ENCODE data around the gene SDHAF2. TPM values are rescaled to one million over a fixed set of nuclear protein-coding genes. Genes with fewer than 3 reads are reported as not detected.
"Not testable (repeated sequence)": the region's sequence is repeated elsewhere in the genome, so short reads cannot be mapped to it uniquely, and the experiment has no call there.

The SDHAF2 gene
- total RNA-seq, 1 experiment from 2014 or later = 90.4 TPM

- DNase-seq (no peak), ATAC-seq (peak; percentile 19; the same call in 1 of the 2 replicates)
- intact Hi-C loops (cut with micrococcal nuclease) = loop anchor here (1.0 to 5.0 kb wide), 5 partner anchors 30 to 255 kb away; no protein-coding TSS in a partner anchor
- H3K9me3 ChIP-seq (ENCODE audit: low read length) = no peaks in the 10 kb centered on the region
- H3K4me2 ChIP-seq (ENCODE audit: low read length) = peak overlapping the region; percentile 30; the same call in 1 of the 2 replicates
- H3K79me2 ChIP-seq (ENCODE audit: low read length) = no peaks in the 10 kb centered on the region
- no peaks in the 10 kb centered on the region for H4K20me1 ChIP-seq (ENCODE audit: low read length)
- no peak overlapping the region for H3K9ac ChIP-seq (ENCODE audit: low read length)
- H2AFZ ChIP-seq (ENCODE audit: low read length) = no peak overlapping the region
- H3K9me2 ChIP-seq (replicated peaks; ENCODE audit: low read length) = no peaks in the 10 kb centered on the region
- BruUV-seq (replicated peaks) = no TSS peak
- ChIA-PET POLR2A (ENCODE audit: unreplicated experiment) (no interaction called here), CTCF (interaction anchor here (1.1 to 2.4 kb wide), 3 partner anchors 31 to 161 kb away, joined by 4 to 8 read pairs (median 4); no protein-coding TSS in a partner anchor)
- H3K27me3 ChIP-seq (ENCODE audit: low read length) = no peaks in the 10 kb centered on the region
- H3K36me3 ChIP-seq (ENCODE audit: low read depth, low read length) = no peaks in the 10 kb centered on the region
- no peaks in the 10 kb centered on the region for H3F3A ChIP-seq (ENCODE audit: low read length, unreplicated experiment)
- H3K4me1 ChIP-seq (ENCODE audit: insufficient read depth, low read length) = peaks cover 15% of the 10 kb centered on the region; the same call in 1 of the 2 replicates
- no peak overlapping the region for H3K27ac ChIP-seq (ENCODE audit: low read length)
- no peak overlapping the region for H3K4me3 ChIP-seq (ENCODE audit: low read length)
- no peak for TF ChIP-seq EZH2phosphoT487 (IDR thresholded peaks at IDR 0.05; ENCODE audit: borderline replicate concordance, low read length)
- no peak for TF ChIP-seq CTCF (conservative IDR thresholded peaks at IDR 0.05; ENCODE audit: low read depth, low read length)
- no peak for TF ChIP-seq EZH2 (IDR thresholded peaks at IDR 0.05; ENCODE audit: low read length, unreplicated experiment)
These were observed 47.2 kb downstream of the SDHAF2 start for GRCh38 chr11:61477126-61477525.

- no peaks in the 10 kb centered on the region for H3K9me2 ChIP-seq (replicated peaks; ENCODE audit: low read length)
- peak; percentile 27; the same call in 1 of the 2 replicates for ATAC-seq
- no TSS peak for BruUV-seq (replicated peaks)
- TF ChIP-seq CTCF (conservative IDR thresholded peaks at IDR 0.05; ENCODE audit: low read depth, low read length) (peak; percentile 99), EZH2 (IDR thresholded peaks at IDR 0.05; ENCODE audit: low read length, unreplicated experiment) (no peak)
- no peaks in the 10 kb centered on the region for H3F3A ChIP-seq (ENCODE audit: low read length, unreplicated experiment)
- ChIA-PET CTCF (interaction anchor here (0.8 to 2.4 kb wide), 4 partner anchors 39 to 161 kb away, joined by 4 to 8 read pairs (median 6); no protein-coding TSS in a partner anchor), POLR2A (ENCODE audit: unreplicated experiment) (no interaction called here)
- no peaks in the 10 kb centered on the region for H4K20me1 ChIP-seq (ENCODE audit: low read length)
- no peaks in the 10 kb centered on the region for H3K36me3 ChIP-seq (ENCODE audit: low read depth, low read length)
- H3K4me3 ChIP-seq (ENCODE audit: low read length) = no peak overlapping the region
- no peaks in the 10 kb centered on the region for H3K9me3 ChIP-seq (ENCODE audit: low read length)
- H3K9ac ChIP-seq (ENCODE audit: low read length) = no peak overlapping the region
- H2AFZ ChIP-seq (ENCODE audit: low read length) = no peak overlapping the region
- H3K4me1 ChIP-seq (ENCODE audit: insufficient read depth, low read length) = peaks cover 15% of the 10 kb centered on the region; the same call in 1 of the 2 replicates
- DNase-seq = peak; percentile 64
- H3K27me3 ChIP-seq (ENCODE audit: low read length) = no peaks in the 10 kb centered on the region
- peak overlapping the region; percentile 30; the same call in 1 of the 2 replicates for H3K4me2 ChIP-seq (ENCODE audit: low read length)
- intact Hi-C loops (cut with micrococcal nuclease) = loop anchor here (1.0 to 5.0 kb wide), 5 partner anchors 31 to 255 kb away; no protein-coding TSS in a partner anchor
- no peaks in the 10 kb centered on the region for H3K79me2 ChIP-seq (ENCODE audit: low read length)
- H3K27ac ChIP-seq (ENCODE audit: low read length) = no peak overlapping the region
These were observed 47.8 kb downstream of the SDHAF2 start for GRCh38 chr11:61477727-61478148.

GRCh38 chr11:61479360-61480058 is 49.6 kb downstream of the SDHAF2 start:
- H3K9me2 ChIP-seq (replicated peaks; ENCODE audit: low read length); H3K4me3 ChIP-seq (ENCODE audit: low read length); H4K20me1 ChIP-seq (ENCODE audit: low read length); DNase-seq; H3K27ac ChIP-seq (ENCODE audit: low read length); H2AFZ ChIP-seq (ENCODE audit: low read length); H3K36me3 ChIP-seq (ENCODE audit: low read depth, low read length); H3K9ac ChIP-seq (ENCODE audit: low read length); H3K79me2 ChIP-seq (ENCODE audit: low read length); H3F3A ChIP-seq (ENCODE audit: low read length, unreplicated experiment); BruUV-seq (replicated peaks); H3K9me3 ChIP-seq (ENCODE audit: low read length); ATAC-seq; H3K27me3 ChIP-seq (ENCODE audit: low read length); H3K4me2 ChIP-seq (ENCODE audit: low read length): not testable (repeated sequence)
- intact Hi-C loops (cut with micrococcal nuclease) = loop anchor here (5.0 kb wide), 1 partner anchor 253 kb away; no protein-coding TSS in a partner anchor
- POLR2A ChIA-PET (ENCODE audit: unreplicated experiment) = interaction anchor here (0.6 kb wide), 1 partner anchor 10 kb away, joined by 10 read pairs; no protein-coding TSS in a partner anchor
- CTCF ChIA-PET = interaction anchor here (2.1 kb wide), 1 partner anchor 37 kb away, joined by 8 read pairs; no protein-coding TSS in a partner anchor
- peaks cover 11% of the 10 kb centered on the region; the same call in 1 of the 2 replicates for H3K4me1 ChIP-seq (ENCODE audit: insufficient read depth, low read length)

All from PC-3 (cell line).